Neural crest cell (in vitro differentiated cells): Measurements from ENCODE around the gene ASCL4. TPM values are rescaled to one million over a fixed set of nuclear protein-coding genes. Genes with fewer than 3 reads are reported as not detected.
A peak's percentile ranks its signal among the peaks of the same experiment; 100 is the strongest.

Source experiments
- DNase-seq: peaks from one replicate; pipeline ENCODE4 v3.0.0; 2021; ENCODE audit warnings: low read depth, mixed read lengths, low spot score
- H3K27ac Mint-ChIP-seq: one replicate; pipeline ENCODE4 v1.8.0; 2021; ENCODE audit warnings: mild to moderate bottlenecking, mixed read lengths; ENCODE audit not compliant: unreplicated experiment
- H3K27me3 Mint-ChIP-seq: 2 replicates; pipeline ENCODE4 v1.8.0; 2021; ENCODE audit warnings: low read depth, mild to moderate bottlenecking, mixed read lengths
- H3K36me3 Mint-ChIP-seq: 2 replicates; pipeline ENCODE4 v1.8.0; 2021; ENCODE audit warnings: low read depth, mild to moderate bottlenecking, mixed read lengths
- H3K4me1 Mint-ChIP-seq: 2 replicates; pipeline ENCODE4 v1.8.0; 2021; ENCODE audit warnings: mixed read lengths
- H3K4me3 Mint-ChIP-seq: one replicate; pipeline ENCODE4 v1.8.0; 2021; ENCODE audit warnings: mild to moderate bottlenecking, mixed read lengths
- H3K9me3 Mint-ChIP-seq: 2 replicates; pipeline ENCODE4 v1.8.0; 2021; ENCODE audit warnings: mixed read lengths
- total RNA-seq: library from RNA; stranded (reverse); gene quantifications from 2 replicates; pipeline ENCODE4 v1.2.1, GENCODE V29; 2021
- TF ChIP-seq, protein P1 (sequence below): fragments of 200-600 bp; sonication (generic); conservative IDR thresholded peaks from 2 replicates; pipeline ENCODE4 v1.5.0; 2021; ENCODE audit warnings: antibody characterized with exemption, mild to moderate bottlenecking

Gene ASCL4
- total RNA-seq, 1 donor from 2014 or later, result not detected

GRCh38 chr12:107760207-107760808 lies 14.2 kb upstream of the ASCL4 start:
- peaks cover 2% of the 10 kb centered on the region for H3K36me3 Mint-ChIP-seq
- peaks cover 24% of the 10 kb centered on the region for H3K27me3 Mint-ChIP-seq
- peak; percentile 16 for DNase-seq
- peak overlapping the region; percentile 90 for H3K4me3 Mint-ChIP-seq
- TF ChIP-seq, protein P1, sequence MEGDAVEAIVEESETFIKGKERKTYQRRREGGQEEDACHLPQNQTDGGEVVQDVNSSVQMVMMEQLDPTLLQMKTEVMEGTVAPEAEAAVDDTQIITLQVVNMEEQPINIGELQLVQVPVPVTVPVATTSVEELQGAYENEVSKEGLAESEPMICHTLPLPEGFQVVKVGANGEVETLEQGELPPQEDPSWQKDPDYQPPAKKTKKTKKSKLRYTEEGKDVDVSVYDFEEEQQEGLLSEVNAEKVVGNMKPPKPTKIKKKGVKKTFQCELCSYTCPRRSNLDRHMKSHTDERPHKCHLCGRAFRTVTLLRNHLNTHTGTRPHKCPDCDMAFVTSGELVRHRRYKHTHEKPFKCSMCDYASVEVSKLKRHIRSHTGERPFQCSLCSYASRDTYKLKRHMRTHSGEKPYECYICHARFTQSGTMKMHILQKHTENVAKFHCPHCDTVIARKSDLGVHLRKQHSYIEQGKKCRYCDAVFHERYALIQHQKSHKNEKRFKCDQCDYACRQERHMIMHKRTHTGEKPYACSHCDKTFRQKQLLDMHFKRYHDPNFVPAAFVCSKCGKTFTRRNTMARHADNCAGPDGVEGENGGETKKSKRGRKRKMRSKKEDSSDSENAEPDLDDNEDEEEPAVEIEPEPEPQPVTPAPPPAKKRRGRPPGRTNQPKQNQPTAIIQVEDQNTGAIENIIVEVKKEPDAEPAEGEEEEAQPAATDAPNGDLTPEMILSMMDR, result no peak
- H3K9me3 Mint-ChIP-seq, result no peaks in the 10 kb centered on the region
- H3K27ac Mint-ChIP-seq, result peak overlapping the region; percentile 80
- H3K4me1 Mint-ChIP-seq, result peaks cover 28% of the 10 kb centered on the region

DNA sequence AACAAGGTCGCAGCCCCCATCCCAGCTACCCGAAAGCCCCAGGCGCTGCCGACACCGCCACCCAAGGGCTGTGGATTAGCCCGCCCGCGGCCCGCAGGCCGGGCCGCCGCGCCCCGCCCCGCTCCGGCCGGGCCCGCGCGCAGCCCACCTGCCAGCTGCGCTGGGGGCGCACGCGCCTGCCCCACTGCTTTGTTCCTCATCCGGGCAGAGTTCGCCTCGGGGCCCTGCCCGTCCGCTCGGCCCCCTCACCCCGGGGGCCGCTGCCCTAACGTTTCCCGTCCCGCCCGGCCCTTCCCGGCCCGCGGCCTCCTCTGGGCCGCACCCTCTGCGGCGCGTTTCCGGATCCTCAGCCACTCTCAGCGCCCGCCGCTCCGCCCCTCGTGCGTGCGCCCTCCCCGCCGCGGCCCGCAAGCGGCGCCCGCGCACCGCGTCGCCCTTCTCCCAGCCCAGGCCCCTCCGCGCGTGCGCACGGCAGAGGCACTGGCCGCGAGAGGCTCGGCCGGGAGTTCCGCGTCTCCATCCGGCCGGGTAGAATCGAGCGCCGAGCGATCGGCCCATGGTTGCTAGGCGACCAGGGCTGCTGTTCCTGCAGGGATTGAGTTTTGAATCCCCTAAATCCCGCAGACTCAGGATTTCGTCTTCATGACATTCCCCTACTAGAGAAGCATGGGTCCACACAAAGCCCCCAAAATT lies 13.5 kb upstream of the ASCL4 start, which contains the start of gene PRDM4:
Gene PRDM4, minus strand, starts transcription at position 329 of the 693 bp plus-strand sequence. CDS start 622 bp downstream, outside the sequence.
- H3K27me3 Mint-ChIP-seq, result peaks cover 30% of the 10 kb centered on the region
- peak; percentile 87 for DNase-seq
- peak within 1 kb of the TSS; percentile 91 for H3K4me3 Mint-ChIP-seq
- peaks cover 2% of the 10 kb centered on the region for H3K36me3 Mint-ChIP-seq
- TF ChIP-seq, protein P1, result peak; percentile 56
- H3K27ac Mint-ChIP-seq, result peak within 1 kb of the TSS; percentile 80
- H3K4me1 Mint-ChIP-seq, result peaks cover 28% of the 10 kb centered on the region
- H3K9me3 Mint-ChIP-seq, result no peaks in the 10 kb centered on the region

DNA sequence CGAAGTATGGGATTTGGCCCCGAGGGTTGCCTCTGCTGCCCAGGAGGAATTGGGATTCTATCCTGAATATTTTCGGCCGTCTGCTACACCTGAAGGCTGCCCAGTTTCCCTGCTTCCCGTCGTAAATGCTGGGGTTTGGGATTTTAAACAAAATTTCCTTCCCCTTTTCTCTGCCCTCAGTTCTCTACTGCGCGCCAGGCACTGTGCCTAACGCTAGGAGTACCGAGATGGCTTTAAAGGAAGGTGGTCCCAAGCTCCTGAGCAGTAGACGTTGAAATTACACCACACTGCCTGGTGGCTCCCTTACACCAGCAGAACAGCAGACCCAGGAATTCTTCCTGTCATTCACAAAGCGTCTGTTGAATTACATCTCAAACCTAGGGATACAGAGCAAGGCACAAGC lies 13.0 kb upstream of the ASCL4 start:
- Mint-ChIP-seq H3K36me3 (peaks cover 2% of the 10 kb centered on the region), H3K4me3 (peak overlapping the region; percentile 91), H3K4me1 (peaks cover 28% of the 10 kb centered on the region), H3K27me3 (peaks cover 35% of the 10 kb centered on the region), H3K27ac (peak overlapping the region; percentile 62), H3K9me3 (no peaks in the 10 kb centered on the region)
- TF ChIP-seq, protein P1, result no peak
- DNase-seq, result no peak

DNA sequence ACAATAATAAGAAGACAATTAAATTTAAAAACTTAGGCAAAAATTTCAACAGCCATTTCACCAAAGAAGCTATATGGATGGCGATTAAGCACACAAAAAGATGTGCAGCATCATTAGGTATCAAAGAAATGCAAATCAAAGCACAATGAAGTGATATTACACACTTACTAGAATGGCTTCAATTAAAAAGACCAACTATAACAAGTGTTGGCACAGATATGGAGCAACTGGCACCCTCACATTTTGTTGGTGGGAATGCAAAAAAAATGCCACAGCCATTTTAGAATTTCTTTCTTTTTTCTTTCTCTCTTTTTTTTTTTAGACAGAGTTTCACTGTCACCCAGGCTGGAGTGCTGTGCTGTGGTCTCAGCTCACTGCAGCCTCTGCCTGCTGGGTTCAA lies 11.6 kb upstream of the ASCL4 start:
- H3K27me3 Mint-ChIP-seq, result peaks cover 46% of the 10 kb centered on the region
- H3K27ac Mint-ChIP-seq, result no peak overlapping the region

GRCh38 chr12:107764626-107765025 lies 9.9 kb upstream of the ASCL4 start:
- TF ChIP-seq, protein P1, result no peak
- no peak for DNase-seq
- no peaks in the 10 kb centered on the region for H3K9me3 Mint-ChIP-seq
- H3K27ac Mint-ChIP-seq, result no peak overlapping the region
- peaks cover 14% of the 10 kb centered on the region for H3K4me1 Mint-ChIP-seq
- H3K36me3 Mint-ChIP-seq, result no peaks in the 10 kb centered on the region
- H3K4me3 Mint-ChIP-seq, result no peak overlapping the region
- peaks cover 46% of the 10 kb centered on the region for H3K27me3 Mint-ChIP-seq

More for the DNA sequence above, 11.6 kb upstream of the ASCL4 start:
- Mint-ChIP-seq H3K4me3 (peak overlapping the region; percentile 58), H3K4me1 (peaks cover 28% of the 10 kb centered on the region), H3K36me3 (no peaks in the 10 kb centered on the region), H3K9me3 (no peaks in the 10 kb centered on the region)
- TF ChIP-seq, protein P1, result no peak
- DNase-seq, result no peak
